Testis (tissue), 2 donors: ENCODE measurements around the gene CCBE1.

Experiments used
- POLR2A ChIP-seq: fragments of 450-650 bp; IDR thresholded peaks from one replicate; pipeline ENCODE4 v1.6.1; 2017; ENCODE audit warnings: antibody characterized with exemption, mild to moderate bottlenecking, moderate library complexity
- TF ChIP-seq, protein P1 (sequence below), 3 experiments: fragments of 450-650 bp in 2 of 3; fragments of 200-600 bp in 1 of 3; sonication (generic) in 1 of 3; IDR thresholded peaks; one replicate each; pipeline ENCODE4 v1.5.1; 2016 to 2019; ENCODE audit warnings: antibody characterized with exemption in 3 of 3, mild to moderate bottlenecking in 2 of 3, moderate library complexity in 1 of 3

DNA sequence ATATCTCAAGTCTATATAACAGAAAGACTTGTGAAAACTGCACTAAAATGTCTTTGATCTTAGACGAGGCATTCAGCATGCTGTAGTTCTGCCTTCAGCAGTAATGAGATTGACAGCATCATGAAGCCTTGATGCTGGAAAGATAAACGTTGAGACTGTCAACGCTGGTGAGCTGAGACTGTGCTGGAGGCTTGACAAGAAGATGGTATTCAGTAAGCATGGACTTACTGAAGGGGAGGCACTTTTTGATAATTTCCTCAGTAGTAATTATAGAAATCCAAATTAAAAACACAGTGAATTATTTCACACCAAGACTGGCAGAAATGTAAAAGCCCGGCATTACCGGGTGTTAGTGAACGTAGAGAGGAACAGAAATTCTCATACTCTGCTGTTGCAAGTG is 162.2 kb downstream of the CCBE1 start:
- TF ChIP-seq, protein P1, sequence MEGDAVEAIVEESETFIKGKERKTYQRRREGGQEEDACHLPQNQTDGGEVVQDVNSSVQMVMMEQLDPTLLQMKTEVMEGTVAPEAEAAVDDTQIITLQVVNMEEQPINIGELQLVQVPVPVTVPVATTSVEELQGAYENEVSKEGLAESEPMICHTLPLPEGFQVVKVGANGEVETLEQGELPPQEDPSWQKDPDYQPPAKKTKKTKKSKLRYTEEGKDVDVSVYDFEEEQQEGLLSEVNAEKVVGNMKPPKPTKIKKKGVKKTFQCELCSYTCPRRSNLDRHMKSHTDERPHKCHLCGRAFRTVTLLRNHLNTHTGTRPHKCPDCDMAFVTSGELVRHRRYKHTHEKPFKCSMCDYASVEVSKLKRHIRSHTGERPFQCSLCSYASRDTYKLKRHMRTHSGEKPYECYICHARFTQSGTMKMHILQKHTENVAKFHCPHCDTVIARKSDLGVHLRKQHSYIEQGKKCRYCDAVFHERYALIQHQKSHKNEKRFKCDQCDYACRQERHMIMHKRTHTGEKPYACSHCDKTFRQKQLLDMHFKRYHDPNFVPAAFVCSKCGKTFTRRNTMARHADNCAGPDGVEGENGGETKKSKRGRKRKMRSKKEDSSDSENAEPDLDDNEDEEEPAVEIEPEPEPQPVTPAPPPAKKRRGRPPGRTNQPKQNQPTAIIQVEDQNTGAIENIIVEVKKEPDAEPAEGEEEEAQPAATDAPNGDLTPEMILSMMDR (IDR thresholded peaks at IDR 0.05), result no peak
- TF ChIP-seq POLR2A, result no peak
